EH (cell line): ENCODE data around the gene ZNF701.
"Not testable (repeated sequence)": the region's sequence is repeated elsewhere in the genome, so short reads cannot be mapped to it uniquely, and the experiment has no call there.

ENCODE experiments used
- DNase-seq: peaks from one replicate; pipeline ENCODE4 v3.0.0-alpha.2; 2015; ENCODE audit warnings: low read depth

ZNF701 gene

DNA sequence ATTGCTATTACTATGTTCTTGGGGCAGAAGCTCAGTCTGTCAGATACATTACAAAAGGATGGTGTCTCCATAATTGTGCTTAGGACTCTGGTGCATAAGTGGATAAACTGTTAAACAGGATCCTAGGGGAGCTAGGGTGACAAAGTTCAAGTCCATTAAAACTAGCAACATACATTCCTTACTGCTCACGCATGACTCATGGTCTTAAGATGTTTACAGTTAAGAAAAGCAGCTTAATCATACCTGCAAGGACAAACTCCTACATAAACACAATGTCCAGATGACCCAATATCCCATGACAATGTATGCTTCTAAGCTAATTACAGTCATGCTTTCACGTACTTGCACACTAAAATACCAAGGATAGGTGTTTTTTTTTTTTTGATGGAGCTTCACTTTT lies 3.5 kb upstream of the ZNF701 start:
- DNase-seq: peak; percentile 61

DNA sequence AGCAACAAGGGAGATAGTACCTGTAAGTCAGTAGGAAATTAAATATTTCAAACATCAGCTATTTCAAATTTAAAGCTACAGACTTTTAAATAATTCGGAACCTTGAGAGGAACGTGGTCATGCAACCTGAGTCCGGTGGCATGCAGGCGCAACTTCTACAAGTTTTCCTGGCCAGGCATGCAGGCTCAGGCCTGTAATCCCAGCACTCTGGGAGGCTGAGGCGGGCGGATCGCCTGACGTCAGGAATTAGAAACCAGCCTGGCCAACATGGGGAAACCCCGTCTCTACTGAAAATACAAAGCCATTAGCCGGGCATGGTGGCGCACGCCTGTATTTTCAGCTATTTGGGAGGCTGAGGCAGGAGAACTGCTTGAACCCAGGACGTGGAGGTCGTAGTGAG lies 2.2 kb upstream of the ZNF701 start:
- no peak for DNase-seq

DNA sequence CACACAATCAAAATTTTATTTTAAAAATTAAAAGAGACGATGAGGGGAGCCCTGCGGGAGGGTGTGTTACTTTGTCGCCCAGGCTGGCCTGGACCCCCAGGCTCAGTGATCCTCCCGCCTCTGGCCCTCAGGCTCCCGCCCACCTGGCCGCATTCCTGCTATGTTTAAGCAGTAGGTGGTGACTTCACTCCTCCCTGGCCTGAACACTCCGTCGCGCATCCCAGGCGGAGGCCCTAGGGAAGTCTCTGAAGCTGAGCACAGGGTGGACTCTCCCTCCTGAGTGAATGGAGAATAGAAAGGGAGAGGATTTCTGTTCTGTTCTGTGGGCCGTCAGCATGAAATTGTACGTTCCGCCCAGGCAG lies 468 bp upstream of the ZNF701 start:
- not testable (repeated sequence) for DNase-seq

DNA sequence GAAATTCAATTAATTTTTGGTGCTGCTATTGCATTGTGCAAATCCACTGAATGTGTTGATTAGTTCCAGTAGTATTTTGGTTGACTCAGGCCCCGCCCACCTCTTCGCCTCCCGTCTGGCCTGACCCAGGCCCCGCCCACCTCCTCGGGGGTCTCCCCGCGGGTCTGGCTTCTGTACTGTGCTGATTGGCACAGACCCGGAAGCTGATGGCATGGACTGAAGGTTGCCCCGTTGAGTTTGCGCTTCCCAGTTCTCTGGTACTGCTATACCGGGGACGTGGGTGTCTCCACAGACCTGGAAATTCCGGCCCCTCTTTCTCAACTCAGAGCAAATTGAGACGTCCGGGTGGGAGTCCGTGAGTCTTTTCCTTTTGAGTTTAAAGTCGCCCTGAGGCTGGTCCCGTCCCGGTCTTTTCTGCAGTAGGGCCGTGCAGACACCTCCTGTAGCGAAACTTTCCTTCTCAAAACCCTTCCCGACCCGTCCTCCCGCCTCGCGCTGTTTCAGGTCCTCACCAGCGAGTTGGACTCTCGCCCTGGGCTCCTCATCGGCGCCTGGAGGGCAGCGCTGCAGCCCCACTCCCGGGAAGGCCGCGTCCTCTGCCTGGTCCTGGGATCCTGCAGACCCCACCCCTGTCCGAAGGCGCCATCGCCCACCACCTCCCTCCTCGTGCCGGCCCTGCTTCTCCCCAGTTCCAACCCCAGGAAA lies 14.8 kb downstream of the ZNF701 start:
- DNase-seq: no peak

DNA sequence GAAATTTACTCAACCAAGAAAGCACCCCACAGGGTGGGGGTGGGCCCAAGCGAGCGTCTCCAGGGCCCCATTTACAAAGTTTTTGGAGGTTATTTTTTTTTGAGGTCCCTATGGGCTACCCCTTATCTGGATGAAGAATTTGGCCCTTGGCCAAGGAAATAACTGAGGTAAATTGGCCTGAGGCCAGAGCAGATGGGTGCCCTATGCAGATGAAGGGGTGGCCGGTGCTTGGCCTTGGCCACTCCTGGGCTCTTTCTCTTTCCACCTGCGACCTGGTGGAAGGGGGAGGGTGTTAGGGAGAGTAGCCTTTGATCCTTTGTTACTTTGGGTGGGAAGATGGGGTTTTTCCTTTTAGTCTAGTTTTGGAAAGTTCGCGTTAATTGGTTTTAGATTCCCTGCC lies 15.5 kb downstream of the ZNF701 start:
- no peak for DNase-seq

DNA sequence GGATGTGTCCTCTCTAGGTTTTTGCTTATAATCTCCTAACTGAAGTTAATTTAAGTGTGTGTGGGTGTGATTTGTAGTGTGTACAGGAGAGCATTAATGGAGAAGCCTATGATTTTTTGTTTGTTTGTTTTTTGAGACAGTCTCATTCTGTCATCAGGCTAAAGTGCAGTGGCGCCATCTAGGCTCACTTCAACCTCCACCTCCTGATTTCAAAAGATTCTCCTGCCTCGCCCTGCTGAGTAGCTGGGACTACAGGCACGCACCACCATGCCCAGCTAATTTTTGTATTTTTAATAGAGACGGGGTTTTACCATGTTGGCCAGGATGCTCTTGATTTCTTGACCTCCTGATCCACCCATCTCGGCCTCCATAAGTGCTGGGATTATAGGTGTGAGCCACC lies 20.6 kb downstream of the ZNF701 start:
- no peak for DNase-seq

DNA sequence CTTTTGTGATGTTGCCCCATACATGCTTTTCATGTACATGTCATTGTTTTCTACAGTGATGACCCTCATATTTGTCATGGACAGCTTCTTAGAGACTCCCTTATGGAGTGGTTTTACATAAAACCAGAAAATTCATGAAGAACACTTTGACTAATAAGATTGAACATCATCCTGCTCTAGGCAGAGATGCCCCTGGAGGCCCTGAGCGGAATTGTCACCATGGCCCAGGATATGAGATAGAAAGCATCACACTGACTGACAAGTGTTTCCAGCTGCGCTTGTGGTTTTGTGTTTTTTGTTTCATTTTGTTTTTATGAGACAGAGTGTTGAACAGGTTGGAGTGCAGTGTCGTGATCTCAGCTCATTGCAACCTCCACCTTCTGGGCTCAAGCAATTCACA lies 22.2 kb downstream of the ZNF701 start:
- DNase-seq: no peak

DNA sequence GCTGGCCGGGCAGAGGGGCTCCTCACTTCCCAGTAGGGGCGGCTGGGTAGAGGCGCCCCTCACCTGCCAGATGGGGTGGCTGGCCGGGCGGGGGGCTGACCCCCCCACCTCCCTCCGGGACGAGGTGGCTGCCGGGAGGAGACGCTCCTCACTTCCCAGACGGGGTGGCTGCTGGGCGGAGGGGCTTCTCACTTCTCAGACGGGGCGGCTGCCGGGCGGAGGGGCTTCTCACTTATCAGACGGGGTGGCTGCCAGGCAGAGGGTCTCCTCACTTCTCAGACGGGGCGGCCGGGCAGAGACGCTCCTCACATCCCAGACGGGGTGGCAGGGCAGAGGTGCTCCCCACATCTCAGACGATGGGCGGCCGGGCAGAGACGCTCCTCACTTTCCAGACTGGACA lies 23.4 kb downstream of the ZNF701 start:
- not testable (repeated sequence) for DNase-seq

DNA sequence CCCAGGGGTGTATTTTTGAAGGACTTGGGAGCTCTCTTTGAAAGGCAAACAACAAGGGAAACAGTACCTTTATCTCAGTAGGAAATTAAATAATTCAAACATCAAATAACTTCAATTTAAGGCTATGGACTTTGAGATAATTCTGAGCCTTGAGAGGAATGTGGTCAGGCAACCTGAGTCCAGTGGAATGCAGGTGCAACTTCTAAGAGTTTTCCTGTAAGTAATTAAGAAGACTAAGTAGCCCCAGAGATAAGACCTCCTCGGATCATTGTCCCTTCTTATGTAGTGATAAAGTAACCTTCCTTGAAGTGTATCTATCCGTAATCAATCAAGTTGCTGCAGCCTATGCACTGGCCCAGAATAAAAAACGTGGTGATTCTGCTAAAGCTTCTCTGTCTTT lies 29.2 kb downstream of the ZNF701 start:
- DNase-seq: no peak

DNA sequence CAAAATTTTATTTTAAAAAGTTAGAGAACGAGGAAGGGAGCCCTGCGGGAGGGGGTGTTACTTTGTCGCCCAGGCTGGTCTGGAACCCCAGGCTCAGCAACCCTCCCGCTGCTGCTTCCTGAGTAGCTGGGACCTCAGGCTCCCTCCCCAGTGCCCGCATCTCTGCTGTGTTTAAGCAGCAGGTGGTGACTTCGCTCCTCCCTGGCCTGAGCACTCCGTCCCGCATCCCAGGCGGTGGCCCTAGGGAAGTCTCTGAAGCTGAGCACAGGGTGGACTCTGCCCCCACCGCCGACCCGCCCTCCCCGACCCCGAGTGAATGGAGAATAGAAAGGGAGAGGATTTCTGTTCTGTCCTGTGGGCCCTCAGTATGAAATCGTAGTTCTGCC lies 30.5 kb downstream of the ZNF701 start:
- DNase-seq: no peak

DNA sequence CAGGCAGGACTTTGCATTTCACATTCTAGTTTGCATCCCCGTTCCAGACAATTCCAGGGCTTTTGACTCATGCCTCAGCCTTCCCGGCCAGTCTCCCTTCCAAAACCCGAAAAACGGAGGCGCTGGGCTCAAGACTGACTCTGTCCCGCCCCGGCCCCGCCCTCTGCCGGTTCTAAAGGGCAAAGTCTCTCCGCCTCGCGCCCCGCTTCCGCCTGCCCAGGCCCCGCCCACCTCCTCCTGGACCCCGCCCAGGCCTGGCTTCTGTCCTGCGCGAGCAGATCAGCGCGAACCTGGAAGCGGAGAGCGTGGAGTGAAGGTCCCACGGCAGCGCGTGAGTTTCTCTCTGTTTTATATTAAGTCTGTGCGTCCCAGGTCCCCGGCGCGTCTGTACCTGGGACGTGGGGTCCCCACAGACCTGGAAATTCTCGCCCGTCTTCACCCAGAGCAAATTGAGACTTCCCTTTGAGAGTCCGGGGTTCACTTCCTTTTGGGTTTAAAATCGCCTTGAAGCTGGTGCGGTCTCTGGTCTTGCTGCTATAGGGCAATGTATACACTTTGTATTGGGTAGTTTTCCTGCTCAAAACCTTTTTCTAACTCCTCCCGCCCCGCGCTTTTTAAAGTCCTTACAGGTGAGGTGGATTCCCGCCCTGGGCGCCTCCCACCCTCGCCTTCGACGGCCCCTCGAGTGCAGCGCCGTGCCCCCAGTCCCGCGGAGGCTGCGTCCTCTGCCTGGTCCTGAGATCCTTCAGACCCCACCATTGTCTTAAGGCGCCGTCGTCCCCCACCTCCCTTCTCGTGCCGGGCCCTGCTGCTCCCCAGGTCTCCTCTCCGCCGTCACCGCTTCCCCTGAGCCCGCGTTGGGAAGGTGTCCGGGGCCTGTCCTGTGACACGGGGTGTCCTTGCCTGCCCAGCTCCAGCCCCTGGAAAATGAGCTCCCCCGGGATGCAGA lies 31.2 kb downstream of the ZNF701 start:
- peak; percentile 94 for DNase-seq

DNA sequence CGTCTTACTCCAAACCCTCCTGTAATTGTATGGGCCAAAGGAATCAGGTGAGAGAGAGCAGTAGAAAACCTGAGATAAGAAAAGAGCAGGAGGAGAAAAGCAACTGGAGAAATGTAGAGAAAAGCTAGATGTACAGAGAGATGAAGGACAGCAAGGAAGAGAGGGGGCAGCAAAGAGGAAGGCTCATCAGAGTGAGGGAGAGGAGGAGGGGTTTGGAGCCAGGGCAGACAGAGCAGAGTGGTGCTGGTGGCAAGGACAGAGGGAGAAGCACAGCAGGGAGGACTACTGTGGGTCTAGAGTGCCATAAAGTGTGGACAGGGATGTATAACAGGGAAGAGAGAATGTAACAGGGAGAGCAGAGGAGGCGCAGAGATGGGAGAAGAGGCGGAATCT lies 31.9 kb downstream of the ZNF701 start:
- peak; percentile 44 for DNase-seq

DNA sequence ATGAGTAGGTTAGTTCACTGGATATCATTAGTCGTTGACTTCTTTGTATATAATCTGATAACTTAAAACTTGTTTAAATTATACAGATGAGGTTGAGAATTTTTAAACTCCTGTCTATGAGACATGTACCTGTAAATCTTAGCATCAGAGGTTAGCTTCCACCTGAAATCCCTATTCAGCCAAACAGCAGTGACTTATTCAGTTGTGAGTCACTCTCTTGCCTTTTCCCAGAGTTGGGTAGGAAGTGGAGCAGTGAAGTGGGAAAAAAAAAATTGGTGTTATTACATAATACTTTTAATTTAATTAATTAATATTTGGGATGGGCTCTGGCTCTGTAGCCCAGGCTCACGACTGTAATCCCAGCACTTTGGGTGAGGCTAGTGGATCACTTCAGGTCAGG lies 32.9 kb downstream of the ZNF701 start:
- DNase-seq: no peak

DNA sequence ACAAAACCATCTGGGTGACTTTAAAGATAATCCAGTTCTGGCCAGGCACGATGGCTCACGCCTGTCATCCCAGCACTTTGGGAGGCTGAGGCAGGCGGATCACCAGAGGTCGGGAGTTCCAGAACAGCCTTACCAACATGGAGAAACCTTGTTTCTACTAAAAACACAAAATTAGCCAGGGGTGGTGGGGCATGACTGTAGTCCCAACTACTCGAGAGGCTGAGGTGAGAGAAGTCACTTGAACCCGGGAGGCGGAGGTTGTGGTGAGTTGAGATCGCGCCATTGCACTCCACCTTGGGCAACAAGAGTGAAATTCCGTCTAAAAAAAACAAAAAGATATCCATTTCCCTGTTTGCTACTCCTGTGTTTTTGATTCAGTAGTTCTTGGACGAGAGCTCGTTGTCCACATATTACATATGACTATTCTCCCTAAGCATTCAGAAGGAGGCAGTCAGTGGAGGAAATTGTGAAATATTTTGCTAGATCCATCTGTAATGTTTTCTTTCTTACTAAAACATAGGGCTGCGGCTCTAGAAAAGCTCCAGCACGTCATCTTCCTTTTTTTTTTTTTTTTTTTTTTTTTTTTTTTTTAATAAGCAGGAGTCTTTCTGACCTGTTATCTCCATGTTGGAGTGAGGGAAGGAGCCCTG lies 33.6 kb downstream of the ZNF701 start:
- DNase-seq: peak; percentile 30

DNA sequence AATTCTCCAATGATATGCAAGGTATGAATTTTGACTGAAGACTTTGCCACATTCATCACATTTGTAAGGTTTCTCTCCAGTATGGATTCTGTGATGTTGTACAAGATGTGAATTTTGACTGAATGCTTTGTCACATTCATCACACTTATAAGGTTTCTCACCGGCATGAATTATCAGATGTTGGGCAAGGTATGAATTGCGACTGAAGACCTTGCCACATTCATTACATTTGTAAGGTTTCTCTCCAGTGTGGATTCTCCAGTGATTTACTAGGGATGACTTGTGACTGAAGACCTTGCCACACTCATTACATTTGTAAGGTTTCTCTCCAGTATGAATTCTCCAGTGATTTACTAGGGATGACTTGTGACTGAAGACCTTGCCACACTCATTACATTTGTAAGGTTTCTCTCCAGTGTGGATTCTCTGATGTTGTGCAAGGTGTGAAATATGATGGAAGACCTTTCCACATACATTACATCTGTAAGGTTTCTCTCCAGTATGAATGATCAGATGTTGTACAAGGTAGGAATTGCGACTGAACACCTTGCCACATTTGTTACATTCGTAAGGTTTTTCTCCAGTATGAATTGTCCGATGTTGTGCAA lies 43.3 kb downstream of the ZNF701 start:
- no peak for DNase-seq

DNA sequence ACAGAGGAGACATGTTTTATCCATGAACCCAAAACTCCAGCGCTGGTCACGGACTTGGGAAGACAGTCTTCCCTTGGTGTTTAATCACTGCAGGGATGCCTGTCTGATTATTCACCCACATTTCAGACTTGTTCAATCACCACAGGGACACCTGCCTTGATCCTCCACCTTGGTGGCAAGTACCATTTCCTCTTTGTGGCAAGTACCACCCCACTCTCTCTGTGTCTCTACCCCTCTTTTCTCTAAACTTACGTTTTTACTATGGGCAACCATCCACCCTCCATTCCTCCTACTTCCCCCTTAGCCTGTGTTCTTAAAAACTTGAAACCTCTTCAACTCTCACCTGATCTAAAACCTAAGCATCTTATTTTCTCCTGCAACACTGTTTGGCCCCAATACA lies 51.3 kb downstream of the ZNF701 start:
- DNase-seq: no peak

DNA sequence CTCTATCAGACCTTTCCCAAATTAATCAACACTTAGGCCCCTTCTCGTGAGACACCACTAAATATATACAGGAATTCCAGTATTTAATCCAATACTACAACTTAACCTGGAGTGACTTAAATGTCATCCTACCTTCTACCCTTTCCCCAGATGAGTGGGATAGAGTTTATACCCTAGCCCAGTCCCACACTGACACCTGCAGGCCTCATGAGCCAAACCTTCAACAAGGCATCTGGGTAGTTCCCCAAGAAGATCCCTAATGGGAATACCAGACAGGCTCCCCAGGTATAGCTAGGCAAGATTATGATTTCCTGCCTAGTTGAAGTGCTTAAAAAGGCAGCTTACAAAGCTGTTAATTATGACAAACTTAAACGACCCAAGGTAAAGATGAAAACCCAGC lies 52.2 kb downstream of the ZNF701 start:
- no peak for DNase-seq

DNA sequence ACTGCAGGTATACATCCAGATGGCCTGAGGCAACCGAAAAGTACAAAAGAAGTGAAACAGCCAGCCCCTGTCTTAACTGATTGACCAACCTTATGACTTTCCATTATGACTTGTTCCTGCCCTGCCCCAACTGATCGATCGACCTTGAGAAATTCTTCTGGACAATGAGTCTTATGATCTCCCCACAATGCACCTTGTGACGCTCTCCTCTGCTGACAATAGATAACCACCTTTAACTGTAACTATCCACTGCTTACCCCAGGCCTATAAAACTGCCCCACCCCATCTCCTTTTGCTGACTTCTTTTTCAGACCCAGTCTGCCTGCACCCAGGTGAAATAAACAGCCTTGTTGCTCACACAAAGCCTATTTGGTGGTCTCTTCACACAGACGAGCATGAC lies 56.8 kb downstream of the ZNF701 start:
- no peak for DNase-seq

DNA sequence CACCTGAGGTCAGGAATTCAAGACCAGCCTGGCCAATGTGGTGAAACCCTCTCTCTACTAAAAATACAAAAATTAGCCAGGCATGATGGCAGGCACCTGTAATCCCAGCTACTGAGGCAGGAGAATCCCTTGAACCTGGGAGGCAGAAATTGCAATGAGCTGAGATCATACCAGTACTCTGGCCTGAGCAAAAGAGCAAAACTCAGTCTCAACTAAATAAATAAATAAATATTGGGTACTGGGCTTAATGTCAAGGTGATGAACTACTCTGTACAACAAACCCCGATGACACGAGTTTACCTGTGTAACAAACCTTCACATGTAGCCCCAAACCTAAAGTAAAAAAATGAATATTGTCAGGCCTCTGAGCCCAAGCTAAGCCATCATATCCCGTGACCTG lies 57.4 kb downstream of the ZNF701 start:
- not testable (repeated sequence) for DNase-seq

DNA sequence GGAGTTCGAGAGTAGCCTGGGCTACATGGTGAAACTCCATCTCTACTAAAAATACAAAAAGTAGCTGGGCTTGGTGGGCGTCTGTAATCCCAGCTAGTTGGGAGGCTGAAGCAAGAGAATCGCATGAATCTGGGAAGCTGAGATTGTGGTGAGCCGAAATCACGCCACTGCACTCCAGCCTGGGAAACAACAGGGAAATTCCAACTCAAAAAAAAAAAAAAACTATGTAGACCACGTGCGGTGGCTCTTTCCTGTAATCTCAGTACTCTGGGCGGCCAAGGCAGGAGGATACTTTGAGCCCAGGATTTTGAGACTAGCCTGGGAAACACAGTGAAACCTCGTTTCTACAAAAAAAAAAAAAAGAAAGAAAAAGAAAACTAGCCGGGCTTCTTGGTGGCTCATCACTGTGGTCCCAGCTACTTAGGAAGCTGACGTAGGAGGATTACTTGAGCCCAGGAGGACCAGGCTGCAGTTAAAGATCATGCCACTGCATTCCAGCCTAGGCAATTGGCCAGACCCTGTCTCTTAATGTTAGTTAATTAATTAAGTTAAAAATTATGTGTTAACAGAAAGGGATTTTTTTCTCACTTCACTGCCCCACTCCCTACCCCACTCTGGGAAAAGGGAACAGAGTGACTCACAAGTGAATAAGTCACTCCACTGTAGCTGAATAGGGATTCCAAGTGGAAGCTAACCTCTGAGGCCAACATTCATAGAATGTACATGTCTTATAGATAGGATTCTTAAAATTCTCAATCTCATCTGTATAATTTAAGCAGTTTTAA lies 65.9 kb downstream of the ZNF701 start:
- DNase-seq: peak; percentile 9
